NCI-H226 (cell line): ENCODE measurements around the gene GAGE12J.
"Not testable (repeated sequence)": the region's sequence is repeated elsewhere in the genome, so short reads cannot be mapped to it uniquely, and the experiment has no call there.

Source experiments
- DNase-seq: peaks from one replicate; pipeline ENCODE4 v3.0.0-alpha.2; 2015

The GAGE12J gene, protein sequence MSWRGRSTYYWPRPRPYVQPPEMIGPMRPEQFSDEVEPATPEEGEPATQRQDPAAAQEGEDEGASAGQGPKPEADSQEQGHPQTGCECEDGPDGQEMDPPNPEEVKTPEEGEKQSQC

DNA sequence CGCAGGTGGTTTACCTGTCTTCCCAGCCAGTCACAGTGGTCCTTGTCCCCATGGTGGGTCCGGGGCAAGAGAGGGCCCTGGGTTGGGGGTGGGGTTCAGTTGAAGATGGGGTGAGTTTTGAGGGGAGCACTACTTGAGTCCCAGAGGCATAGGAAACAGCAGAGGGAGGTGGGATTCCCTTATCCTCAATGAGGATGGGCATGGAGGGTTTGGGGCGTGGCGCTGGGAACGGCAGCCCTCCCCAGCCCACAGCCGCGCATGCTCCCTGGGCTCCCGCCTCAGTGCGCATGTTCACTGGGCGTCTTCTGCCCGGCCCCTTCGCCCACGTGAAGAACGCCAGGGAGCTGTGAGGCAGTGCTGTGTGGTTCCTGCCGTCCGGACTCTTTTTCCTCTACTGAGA, at the start of gene GAGE12J:
Gene GAGE12J, plus strand, starts transcription at position 301 of the 400 bp plus-strand sequence. CDS start 1,157 bp downstream, outside the sequence.
- not testable (repeated sequence) for DNase-seq

DNA sequence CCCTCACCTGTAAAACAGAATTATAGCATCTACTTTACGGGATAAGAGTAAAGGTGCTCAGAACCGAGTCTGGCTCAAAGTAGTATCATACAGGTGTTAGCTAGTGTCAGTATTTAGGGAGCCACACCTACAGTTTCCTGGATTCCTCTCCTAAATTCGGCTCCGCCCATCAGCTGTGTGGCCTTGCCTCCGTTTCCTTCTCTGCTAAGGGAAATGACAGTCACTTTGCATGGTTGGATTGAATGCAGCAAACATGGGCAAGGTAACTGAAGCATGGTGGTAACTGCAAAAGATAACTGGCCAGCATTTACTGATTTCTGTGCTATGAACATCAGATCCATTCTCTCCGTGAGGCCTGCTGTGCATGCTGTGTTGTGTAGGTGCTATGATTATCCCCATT, 49.4 kb upstream of the GAGE12J start:
- no peak for DNase-seq

DNA sequence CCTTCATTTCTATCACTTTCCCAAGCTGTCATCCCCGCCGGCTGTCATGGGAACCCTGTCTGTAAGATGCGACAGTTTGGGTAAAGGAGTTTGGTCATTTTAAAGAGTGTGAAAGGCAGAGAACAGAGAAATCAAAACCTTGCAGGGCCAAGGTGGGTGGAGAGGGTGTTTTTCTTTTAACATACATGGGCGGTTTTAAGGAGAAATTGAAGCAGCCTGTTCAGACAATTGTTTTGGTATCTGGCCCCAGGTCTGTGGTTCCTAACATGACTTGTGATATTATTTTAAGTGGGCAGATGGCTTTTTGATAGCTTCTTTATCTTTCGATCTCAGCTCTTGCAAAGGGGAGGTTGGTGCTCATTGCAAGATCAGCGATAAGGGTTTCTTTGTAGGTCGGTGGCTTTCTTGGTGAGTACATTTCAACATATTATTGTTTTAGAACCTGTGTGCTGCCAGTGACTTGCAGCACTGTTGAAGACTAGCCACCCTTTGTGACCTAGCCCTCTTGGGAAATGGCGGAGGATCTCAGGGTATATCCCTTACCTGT, 48.6 kb upstream of the GAGE12J start:
- DNase-seq: no peak

DNA sequence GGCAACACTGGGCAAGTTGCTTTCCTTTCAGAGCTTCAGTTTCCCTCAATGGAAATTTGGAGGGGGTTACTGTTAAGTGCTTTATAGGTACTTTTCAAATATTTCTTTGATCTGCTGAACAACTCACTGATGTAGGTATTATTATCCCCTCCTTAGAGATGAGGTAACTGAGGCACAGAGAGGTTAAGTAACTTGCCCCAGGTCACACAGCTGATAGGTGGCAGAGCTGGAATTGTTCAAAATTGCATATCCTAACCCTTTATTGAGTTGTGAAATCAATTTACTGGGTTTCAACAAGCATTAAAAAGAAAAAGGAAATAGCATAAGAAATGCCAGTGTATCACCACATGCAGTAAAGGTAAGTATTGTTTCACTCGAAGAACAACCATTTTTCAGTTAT, 45.6 kb upstream of the GAGE12J start:
- no peak for DNase-seq

DNA sequence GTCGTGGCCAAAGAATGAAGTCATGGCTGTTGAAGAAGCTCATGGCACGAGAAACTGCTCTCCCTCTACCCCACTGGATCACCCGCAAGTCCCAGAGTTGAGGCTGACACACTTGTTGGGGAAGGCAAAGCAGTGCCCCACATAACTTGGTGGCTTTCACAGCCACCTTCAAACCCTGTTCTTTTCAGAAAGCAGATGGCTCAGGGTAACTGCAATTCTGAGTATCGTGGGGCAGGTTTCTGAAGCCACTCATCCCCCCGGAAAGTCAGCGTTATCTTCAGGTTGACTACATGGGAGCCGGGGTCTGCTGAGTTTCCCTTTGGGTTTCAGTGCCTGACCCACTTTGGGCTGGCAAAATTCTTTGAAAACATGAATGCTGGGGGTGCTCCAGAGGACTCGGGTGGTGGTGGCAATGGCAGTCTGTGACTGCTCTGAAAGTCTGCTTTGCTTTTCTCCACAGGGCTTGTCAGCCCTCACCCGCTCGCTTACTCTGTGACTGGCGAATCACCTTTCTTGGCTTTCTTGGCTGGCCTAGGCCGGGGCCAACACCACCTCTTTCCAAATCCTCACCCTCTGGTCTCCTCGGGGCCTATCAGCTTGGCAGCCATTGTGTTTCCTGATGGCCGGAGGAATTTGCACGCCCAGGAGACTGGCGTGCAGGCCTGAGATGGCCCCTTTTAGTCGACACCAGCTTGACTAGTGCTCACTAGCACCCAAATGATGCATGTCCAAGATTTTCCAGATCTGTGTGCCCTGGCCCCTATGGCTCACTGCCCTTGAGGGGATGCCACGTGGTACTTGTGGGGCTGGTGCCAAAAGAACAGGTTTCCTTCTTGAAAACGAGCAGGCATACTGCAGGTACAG, 44.9 kb upstream of the GAGE12J start:
- no peak for DNase-seq

DNA sequence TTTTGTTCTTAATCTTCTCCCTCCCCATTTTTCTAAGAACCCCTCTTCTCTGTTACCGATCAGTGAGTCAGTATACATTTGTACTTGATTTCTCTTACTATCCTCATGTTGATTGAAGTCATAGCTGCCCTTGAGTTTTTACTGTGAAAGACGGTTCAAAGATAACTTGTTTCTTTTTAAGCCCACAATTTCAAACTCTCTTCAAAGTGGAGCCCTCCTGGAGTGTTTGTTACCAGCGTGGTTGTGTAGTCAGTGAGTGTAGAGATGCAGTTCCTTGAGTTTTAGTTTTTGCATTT, 44.4 kb upstream of the GAGE12J start:
- DNase-seq: no peak

DNA sequence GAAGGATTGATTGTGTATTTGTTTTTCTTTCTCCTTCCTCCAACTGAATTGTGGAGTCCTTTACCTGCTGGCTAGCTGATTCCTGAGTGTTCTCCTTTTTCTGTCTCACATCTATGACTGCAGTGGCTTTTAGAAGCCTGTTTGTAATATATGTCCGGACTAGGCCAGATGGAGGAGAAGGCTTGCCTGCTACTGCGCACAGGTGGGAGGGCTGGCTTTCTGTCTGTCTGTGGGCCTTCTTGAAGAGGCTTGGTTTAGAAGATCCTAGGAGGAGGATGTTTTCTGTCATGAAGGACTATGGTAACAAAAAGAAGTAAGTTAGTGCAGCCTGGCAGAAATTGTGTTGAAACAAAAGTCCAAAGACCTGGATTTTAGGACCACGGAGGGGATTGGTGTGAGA, 43.8 kb upstream of the GAGE12J start:
- no peak for DNase-seq

DNA sequence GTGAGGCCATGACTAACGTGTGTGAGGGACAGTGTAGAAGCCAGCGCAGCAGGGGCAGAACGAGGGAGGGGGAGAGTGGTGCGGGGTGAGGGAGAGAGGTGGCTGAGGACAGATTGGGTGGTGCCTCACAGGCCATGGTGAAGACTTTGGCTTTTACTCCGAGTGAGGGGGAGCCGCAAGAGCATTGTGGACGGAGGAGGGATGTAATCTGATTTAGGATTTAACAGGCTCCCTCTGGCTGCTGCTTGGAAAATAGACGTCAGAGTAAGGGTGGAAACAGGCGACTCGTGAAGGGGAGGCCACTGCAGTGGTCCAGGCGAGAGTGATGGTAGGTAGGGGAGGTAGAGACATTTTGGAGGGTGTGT, 39.2 kb upstream of the GAGE12J start:
- DNase-seq: no peak

DNA sequence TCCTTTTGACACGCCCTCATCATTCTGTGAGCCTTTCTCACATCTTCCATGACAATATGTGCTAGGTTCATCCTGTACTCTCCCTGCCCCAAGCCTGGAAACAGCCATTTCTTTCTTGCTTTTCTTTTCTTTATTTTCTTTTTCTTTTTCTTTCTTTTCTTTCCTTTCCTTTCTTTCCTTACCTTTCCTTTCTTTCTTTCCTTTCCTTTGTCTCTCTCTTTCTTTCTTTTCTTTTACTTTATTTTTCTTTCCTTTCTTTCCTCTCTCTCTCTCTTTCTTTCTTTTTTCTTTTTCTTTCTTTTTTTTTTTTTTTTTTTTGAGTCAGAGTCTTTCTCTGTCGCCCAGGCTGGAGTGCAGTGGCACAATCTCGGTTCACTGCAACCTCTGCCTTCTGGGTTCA, 37.6 kb upstream of the GAGE12J start:
- no peak for DNase-seq

DNA sequence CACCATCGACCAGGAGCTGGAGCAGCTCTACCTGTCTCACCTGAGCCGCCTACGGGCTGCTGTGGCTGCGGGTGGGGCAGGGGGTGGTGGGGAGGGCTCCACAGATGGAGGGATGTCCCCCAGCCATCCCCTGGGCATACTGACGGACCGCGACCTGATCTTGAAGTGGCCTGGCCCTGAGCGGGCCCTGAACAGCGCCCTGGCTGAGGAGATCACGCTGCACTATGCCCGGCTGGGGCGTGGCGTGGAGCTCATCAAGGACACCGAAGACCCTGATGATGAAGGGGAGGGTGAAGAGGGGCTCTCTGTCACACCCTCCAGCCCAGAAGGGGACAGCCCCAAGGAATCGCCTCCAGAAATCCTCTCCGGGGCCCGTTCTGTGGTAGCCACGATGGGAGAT, 35.7 kb upstream of the GAGE12J start:
- DNase-seq: no peak

DNA sequence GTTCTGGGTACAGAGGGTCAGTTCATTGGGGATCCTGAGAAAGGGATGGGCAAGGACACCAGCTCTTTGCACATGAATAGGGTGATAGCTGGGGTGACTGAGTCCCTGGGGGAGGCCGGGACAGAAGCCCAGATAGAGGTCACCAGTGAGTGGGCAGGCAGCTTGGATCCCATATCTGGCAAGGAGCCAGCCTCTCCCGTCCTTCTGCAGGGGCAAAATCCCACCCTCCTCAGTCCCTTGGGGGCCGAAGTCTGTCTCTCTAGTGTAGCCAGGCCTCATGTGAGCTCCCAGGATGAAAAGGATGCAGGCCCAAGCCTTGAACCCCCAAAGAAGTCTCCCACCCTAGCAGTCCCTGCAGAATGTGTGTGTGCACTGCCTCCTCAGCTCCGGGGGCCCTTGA, 35.3 kb upstream of the GAGE12J start:
- no peak for DNase-seq

DNA sequence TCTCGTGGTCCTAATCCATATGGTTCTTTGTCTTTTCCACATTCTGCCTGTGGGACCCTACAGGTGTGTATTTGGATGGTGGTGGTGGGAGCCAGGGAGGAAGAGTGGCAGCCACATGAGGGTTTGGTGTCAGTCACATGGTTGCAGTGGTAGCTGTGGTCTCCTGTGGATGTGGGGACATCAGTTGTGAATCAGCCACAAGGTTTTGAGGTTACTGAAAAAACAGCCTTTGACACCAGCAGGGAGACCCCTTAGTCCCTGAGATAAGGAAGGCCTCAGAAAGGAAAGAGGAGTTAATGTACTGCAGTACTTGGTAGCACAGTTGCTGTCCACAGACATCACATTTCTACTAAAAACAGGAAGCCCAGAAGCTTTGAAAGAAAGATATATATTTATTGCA, 34.2 kb upstream of the GAGE12J start:
- DNase-seq: no peak

DNA sequence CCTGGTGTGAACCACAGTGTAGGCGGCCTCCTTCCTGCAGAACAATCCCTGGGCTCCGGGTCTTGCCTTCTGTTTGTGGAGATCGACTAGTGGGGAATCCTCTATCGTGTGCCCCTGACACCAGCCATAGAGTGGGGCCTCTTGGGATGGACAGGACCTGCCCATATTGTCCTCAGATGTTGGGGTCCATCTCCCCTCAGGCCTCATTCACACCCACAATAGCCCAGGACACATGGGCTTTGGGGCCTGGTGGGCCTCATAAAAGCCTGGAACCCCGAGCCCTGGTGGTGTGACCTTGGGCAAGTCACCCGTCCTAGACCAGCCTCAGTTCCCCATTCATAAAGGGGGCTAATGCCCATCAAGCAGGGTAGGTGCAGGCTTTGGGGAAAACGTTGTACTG, 31.6 kb upstream of the GAGE12J start:
- no peak for DNase-seq

DNA sequence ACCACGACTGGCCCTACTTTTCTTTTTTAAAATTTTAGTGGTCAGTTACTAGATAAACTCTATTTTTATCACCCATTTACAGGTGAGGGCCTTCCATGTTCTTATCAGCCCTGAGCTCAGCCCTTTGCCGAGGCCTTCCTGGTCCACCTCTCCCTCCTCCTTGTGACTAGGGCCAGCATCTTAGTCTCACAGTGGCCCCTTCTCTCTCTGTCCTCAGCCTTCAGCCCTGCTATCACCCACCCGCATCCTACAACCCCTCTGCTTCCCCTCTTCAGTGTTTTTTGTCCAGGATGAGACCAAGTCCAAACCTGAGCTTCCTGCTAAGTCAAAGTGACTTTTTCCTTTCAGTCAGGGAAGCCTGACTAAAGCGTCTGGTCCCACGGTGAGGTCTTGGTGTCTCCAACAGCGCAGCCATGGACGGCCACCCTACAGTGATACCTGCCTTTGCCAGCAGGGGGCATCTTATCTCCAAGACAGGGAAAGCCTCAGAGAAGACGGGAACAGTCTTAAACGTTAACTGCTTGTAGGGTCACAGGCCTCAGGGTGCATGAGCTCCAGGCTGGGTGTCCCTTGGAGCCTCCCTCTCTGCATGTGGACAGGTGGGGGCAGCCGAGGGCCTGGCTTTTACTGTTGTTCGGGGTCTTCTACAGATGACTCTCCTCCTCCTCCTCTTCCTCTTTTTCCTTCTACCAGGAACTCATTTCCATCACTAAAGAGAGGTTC, 30.1 kb upstream of the GAGE12J start:
- no peak for DNase-seq

DNA sequence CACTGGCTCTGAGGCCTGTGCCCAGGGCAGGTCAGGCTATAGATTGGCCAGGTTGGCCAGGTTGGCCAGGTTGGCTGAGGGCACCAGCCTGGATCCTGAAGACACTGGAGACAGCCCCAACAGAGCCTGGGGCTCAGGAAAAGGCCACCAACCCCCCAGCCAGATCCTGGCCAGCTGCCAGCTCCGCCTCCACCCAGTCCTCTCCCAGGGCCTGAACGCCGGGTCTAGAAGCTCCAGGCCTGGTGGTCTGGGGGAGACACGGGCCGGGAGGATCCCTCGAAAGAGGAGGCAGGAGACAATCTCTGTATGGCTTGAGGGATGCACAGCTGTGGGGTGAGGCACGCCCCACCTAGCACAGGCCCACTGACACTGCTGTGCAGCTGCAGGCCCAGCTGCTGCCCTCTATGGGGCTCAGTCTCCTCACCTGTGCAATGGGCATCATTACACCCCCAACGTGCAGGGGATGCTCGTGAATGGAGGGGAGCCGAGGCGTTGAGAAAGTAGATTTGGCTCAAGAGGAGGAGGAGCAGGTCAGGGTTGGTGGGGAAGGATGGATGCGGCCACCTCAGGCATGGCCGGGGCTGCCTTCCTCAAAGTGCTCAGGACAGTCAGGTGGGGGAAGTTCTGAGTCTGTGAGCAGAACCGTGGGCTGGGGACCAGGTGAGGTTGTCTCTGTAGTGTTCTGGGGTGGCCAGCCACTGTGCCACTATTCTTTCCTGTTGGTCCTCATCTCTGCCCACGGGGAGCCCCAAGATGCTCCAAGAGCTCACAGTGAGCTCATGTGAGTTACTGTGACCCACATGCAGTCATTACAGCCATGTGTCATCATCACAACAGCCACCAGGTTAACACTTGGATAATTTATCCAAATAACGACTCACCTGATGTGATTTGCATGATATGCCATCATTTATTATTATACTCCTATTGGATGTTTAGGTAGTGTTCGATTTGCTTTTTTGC, 29.2 kb upstream of the GAGE12J start:
- DNase-seq: no peak

DNA sequence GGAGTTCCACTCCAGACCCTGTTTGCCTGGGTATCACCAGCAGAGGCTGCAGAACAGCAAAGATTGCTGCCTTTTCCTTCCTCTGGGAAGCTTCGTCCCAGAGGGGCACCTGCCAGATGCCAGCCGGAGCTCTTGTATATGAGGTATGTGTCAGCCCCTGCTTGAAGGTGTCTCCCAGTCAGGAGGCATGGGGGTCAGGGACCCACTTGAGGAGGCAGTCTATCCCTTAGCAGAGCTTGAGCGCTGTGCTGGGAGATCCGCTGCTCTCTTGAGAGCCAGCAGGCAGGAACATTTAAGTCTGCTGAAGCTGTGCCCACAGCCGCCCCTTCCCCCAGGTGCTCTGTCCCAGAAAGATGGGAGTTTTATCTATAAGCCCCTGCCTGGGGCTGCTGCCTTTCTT, 22.5 kb upstream of the GAGE12J start:
- DNase-seq: not testable (repeated sequence)

DNA sequence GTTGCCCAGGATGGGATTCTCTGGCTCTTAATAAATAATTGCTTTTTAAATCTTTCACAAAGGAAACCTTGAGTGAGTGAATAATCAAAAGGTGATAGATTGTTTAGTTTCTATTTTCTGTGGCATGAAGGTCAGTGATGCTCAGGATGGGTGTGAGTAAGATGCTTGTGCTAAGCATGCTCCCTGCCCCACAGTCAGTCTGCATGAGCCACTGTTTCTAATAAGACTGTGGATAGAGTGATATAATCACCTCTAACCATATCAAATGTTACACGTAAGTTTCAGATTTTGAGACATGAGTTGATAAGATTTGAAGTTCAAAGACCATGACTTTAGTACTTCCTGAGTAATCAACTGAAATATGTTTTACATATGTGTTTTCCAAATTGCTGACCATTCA, 21.1 kb upstream of the GAGE12J start:
- no peak for DNase-seq

DNA sequence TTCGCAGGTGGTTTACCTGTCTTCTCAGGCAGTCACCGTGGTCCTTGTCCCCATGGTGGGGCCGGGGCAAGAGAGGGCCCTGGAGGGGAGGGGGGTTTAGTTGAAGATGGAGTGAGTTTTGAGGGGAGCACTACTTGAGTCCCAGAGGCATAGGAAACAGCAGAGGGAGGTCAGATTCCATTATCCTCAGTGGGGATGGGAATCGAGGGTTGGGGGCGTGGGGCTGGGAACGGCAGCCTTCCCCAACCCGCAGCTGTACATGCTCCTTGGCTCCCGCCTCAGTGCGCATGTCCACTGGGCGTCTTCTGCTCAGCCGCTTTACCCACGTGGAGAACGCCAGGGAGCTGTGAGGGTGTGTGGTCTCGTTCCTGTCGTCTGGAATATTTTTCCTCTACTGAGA, 18.5 kb upstream of the GAGE12J start, which contains the start of gene GAGE10:
Gene GAGE10, plus strand, starts transcription at position 301 of the 400 bp plus-strand sequence. CDS start 1,214 bp downstream, outside the sequence.
- no peak for DNase-seq

DNA sequence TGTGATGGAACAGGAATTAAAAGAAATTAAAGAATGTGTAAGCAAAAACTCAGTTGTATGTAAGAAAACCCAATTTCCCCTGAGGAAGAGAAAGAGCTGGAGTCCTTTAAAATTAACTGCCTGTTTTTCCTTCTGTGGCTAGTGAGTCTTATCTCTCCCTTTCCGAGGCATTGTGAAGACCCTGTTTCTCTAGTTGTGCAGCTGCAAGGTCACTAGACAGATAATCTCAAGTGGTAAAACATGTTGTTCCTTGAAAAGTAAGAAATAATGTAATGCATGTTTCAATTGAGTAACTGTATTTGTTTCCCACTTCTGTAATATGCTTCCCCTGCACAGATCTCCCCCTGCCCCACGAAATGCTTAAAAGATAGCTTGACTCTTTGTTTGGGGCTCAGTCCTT, 14.1 kb upstream of the GAGE12J start:
- not testable (repeated sequence) for DNase-seq

DNA sequence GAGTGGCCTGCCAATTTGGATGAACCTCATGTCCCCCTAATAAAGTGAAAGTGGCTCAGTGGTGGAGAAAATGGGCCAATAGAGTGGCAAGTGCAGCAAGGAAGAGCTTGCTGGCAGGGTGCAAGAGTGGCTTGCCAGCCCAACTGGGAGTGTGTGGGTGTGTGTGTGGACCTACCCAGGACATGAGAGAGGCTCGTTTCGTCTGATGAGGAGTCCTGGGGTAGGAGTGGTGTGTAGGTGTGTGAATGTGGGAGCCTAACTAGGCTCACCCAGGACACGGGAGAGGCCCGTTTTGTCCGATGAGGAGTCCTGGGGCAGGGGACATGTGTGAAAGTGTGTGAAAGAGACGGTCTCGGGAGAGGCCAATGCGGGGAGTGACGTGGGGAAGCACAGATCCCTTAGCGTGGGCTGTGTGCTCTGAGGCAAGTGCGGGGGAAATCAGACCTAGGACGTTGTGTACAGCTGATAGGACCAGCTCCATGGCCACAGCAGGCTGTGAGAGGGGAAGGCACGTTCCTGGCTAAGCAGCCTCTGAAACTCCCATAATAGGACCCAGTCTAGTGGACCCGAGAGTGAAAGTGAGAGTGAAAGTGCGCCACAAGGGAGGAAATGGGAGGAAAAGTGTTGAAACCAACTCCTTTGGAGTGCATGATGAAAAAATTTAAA, 13.1 kb upstream of the GAGE12J start:
- DNase-seq: no peak

DNA sequence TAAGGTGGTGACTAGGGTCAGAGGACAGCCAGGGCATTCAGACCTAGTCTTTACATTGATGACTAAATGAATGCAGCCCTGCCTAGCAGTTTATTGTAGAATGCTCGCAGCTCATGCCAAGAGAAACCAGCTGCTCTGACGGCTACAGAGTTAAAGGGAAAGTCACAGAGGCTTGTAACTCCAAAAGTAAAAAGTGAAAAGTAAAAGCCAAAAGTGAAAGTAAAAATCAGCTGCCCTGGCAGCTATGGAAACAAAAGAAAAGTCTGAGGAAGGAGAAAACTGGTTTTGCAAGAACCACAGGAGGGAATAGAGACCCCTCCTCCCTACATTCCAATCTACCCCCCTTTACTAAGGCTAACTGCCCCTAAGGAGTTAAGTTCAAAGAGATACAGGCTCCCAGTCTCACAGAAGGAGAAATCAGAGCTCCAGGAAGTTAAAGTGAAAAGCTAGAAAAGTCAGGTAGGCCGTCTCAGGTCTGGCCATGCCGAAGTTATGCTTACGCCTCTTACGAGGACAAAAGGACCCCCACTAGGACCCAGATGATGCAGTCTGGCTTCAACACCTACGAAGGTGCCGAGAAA, 12.3 kb upstream of the GAGE12J start:
- no peak for DNase-seq

DNA sequence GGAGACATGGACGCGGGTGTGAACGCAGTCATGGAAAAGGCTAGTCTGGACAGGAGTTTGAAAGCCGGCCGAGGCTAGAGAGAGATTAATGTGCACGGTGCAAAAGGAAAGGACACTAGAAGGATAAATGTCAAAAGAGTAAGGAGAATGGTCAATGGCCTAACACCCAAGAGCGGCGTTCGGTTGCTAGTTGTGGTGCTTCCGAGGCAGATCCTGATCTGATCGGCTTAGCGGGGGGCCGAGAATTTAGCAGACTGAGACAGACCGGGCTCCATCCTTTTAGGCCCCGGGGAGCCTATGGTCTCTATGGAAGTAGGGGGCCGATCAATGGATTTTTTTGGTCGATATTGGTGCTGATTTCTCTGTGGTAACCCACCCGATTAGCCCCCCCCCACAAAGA, 11.5 kb upstream of the GAGE12J start:
- DNase-seq: no peak
